Measurements from ENCODE around the gene DGKB. TPM values are rescaled to one million over a fixed set of nuclear protein-coding genes. Genes with fewer than 3 reads are reported as not detected.

Gene DGKB
- total and polyA plus RNA-seq, 12 donors, result 0.07 to 5.8 (median 1.5) TPM; not detected in 3

- no peaks in the 10 kb centered on the region for H3K9me3 ChIP-seq (replicated peaks in 1 of 3)
- no peak overlapping the region for H3K27ac ChIP-seq
- 85 to 96% (median 92%) methylated on average over 2 of the region's 2 CpGs for WGBS, 4 donors
- no peaks in the 10 kb centered on the region for H3K27me3 ChIP-seq
- H3K4me3 ChIP-seq, result no peak overlapping the region
- intact Hi-C loops (cut with DNase I), result no loop called here
- no peak for DNase-seq
- TF ChIP-seq POLR2A (IDR thresholded peaks at IDR 0.05), result no peak
- no peak for TF ChIP-seq CTCF (IDR thresholded peaks at IDR 0.05)
- no peaks in the 10 kb centered on the region for H3K4me1 ChIP-seq (replicated peaks in 1 of 2)
- H3K36me3 ChIP-seq (replicated peaks in 1 of 2), result no peaks in the 10 kb centered on the region
These were observed 97.3 kb downstream of the DGKB start for GRCh38 chr7:14805105-14805719.

GRCh38 chr7:14800664-14801063, 101.9 kb downstream of the DGKB start:
- Histone ChIP-seq H3K36me3 (replicated peaks in 1 of 2) (no peaks in the 10 kb centered on the region), H3K27me3 (no peaks in the 10 kb centered on the region), H3K9me3 (replicated peaks in 1 of 3) (no peaks in the 10 kb centered on the region), H3K27ac (no peak overlapping the region), H3K4me1 (replicated peaks in 1 of 2) (no peaks in the 10 kb centered on the region), H3K4me3 (no peak overlapping the region)
- DNase-seq, result no peak
- 85 to 97% (median 91%) methylated on average over 2 of the region's 2 CpGs for WGBS, 4 donors
- TF ChIP-seq CTCF (IDR thresholded peaks at IDR 0.05) (no peak), POLR2A (IDR thresholded peaks at IDR 0.05) (no peak)
- intact Hi-C loops (cut with DNase I), result no loop called here

- intact Hi-C loops (cut with DNase I), result no loop called here
- H3K9me3 ChIP-seq (replicated peaks in 1 of 3), result no peaks in the 10 kb centered on the region
- no peaks in the 10 kb centered on the region for H3K36me3 ChIP-seq (replicated peaks in 1 of 2)
- 71 to 83% (median 76%) methylated on average over 2 of the region's 2 CpGs for WGBS, 4 donors
- H3K4me1 ChIP-seq (replicated peaks in 1 of 2), result no peaks in the 10 kb centered on the region
- H3K4me3 ChIP-seq, result no peak overlapping the region
- H3K27me3 ChIP-seq, result no peaks in the 10 kb centered on the region
- TF ChIP-seq CTCF (IDR thresholded peaks at IDR 0.05) (no peak), POLR2A (IDR thresholded peaks at IDR 0.05) (no peak)
- no peak for DNase-seq
- no peak overlapping the region for H3K27ac ChIP-seq
These were observed 109.4 kb downstream of the DGKB start for GRCh38 chr7:14793151-14793550.

GRCh38 chr7:14787551-14787950, 115.0 kb downstream of the DGKB start:
- no peaks in the 10 kb centered on the region for H3K27me3 ChIP-seq
- no peak overlapping the region for H3K4me3 ChIP-seq
- no peak for DNase-seq
- TF ChIP-seq POLR2A (IDR thresholded peaks at IDR 0.05), result no peak
- TF ChIP-seq CTCF (IDR thresholded peaks at IDR 0.05), result no peak
- intact Hi-C loops (cut with DNase I), result no loop called here
- H3K36me3 ChIP-seq (replicated peaks in 1 of 2), result no peaks in the 10 kb centered on the region
- H3K4me1 ChIP-seq (replicated peaks in 1 of 2), result no peaks in the 10 kb centered on the region
- WGBS, 4 donors, result 47 to 58% (median 50%) methylated on average over 3 of the region's 3 CpGs
- H3K9me3 ChIP-seq (replicated peaks in 1 of 3), result no peaks in the 10 kb centered on the region
- H3K27ac ChIP-seq, result no peak overlapping the region

Measured in adrenal gland (tissue), 12 donors.